ENCODE results near the gene FOXN1.

DNA sequence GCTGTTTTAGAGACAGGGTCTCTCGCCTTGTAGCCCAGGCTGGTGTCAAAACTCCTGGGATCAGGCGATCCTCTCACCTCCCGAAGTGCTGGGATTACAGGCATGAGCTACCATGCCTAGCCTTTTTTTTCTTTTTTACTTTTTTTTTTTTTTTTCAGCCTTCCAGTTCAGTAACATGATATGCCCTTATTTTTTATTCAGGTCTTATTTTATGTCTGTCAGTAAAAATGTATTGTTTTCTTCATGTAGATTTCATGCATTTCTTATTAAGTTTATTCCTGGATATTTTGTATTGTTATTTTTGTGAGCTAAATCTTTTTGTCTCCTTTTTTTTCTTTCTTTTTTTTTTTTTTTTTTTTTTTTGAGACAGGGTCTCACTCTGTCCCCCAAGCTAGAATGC is 2.7 kb upstream of the FOXN1 start:
- TF ChIP-seq ZNF302 (CRISPR knock-in tag; IDR thresholded peaks at IDR 0.05) (no peak), RFX5 (IDR thresholded peaks at IDR 0.05) (no peak), EP300 (IDR thresholded peaks at IDR 0.05) (no peak), NFE2L2 (conservative IDR thresholded peaks at IDR 0.05; ENCODE audit: low read length) (no peak)
- TF ChIP-seq, protein P1, sequence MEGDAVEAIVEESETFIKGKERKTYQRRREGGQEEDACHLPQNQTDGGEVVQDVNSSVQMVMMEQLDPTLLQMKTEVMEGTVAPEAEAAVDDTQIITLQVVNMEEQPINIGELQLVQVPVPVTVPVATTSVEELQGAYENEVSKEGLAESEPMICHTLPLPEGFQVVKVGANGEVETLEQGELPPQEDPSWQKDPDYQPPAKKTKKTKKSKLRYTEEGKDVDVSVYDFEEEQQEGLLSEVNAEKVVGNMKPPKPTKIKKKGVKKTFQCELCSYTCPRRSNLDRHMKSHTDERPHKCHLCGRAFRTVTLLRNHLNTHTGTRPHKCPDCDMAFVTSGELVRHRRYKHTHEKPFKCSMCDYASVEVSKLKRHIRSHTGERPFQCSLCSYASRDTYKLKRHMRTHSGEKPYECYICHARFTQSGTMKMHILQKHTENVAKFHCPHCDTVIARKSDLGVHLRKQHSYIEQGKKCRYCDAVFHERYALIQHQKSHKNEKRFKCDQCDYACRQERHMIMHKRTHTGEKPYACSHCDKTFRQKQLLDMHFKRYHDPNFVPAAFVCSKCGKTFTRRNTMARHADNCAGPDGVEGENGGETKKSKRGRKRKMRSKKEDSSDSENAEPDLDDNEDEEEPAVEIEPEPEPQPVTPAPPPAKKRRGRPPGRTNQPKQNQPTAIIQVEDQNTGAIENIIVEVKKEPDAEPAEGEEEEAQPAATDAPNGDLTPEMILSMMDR (IDR thresholded peaks at IDR 0.05), result no peak

All from A549 (cell line).